Right lobe of liver (tissue), 4 donors: Measurements from ENCODE around the gene CECR2.

Experiments used
- POLR2A ChIP-seq: fragments of 450-650 bp; IDR thresholded peaks from one replicate; pipeline ENCODE4 v1.6.1; 2017; ENCODE audit warnings: antibody characterized with exemption, mild to moderate bottlenecking
- TF ChIP-seq, protein P1 (sequence below), 4 donors: fragments of 200-600 bp in 3 of 4; fragments of 450-650 bp in 1 of 4; IDR thresholded peaks; one replicate each; pipeline versions ENCODE4 v1.5.1 to v1.8.0; 2016 to 2022; ENCODE audit warnings: antibody characterized with exemption in 4 of 4, mild to moderate bottlenecking in 2 of 4
- donor health status: DM: no; HTN: no; CAD: no.
- donor health status: DM: no; HTN: no; CAD: no.
- donor health status: DM: no; HTN: yes; CAD: no.

DNA sequence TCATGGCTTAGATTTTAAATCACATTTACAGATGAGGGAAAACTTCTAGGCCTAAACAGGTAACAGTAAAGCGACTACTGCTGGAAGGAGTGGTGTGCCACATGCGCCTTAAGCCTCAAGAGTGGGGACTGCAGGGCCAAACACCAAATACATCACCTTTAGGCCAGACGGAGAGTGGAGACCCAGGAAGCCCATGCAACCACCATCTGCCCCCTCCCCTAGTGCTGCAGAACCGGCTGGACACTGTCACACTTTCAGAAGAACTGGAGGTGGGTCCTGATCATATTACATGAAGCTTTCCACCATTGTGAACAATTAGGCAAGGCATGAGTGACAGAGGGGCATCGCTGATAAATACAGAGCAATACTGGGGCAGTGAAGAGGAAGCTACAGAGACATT lies 222.9 kb downstream of the CECR2 start:
- TF ChIP-seq, protein P1, sequence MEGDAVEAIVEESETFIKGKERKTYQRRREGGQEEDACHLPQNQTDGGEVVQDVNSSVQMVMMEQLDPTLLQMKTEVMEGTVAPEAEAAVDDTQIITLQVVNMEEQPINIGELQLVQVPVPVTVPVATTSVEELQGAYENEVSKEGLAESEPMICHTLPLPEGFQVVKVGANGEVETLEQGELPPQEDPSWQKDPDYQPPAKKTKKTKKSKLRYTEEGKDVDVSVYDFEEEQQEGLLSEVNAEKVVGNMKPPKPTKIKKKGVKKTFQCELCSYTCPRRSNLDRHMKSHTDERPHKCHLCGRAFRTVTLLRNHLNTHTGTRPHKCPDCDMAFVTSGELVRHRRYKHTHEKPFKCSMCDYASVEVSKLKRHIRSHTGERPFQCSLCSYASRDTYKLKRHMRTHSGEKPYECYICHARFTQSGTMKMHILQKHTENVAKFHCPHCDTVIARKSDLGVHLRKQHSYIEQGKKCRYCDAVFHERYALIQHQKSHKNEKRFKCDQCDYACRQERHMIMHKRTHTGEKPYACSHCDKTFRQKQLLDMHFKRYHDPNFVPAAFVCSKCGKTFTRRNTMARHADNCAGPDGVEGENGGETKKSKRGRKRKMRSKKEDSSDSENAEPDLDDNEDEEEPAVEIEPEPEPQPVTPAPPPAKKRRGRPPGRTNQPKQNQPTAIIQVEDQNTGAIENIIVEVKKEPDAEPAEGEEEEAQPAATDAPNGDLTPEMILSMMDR (IDR thresholded peaks at IDR 0.05) = no peak
- no peak for TF ChIP-seq POLR2A
